ENCODE measurements around the gene TMEM91.

TMEM91 gene

GRCh38 chr19:41367848-41368301 is 8.5 kb upstream of the TMEM91 start:
- TF ChIP-seq, protein P1, sequence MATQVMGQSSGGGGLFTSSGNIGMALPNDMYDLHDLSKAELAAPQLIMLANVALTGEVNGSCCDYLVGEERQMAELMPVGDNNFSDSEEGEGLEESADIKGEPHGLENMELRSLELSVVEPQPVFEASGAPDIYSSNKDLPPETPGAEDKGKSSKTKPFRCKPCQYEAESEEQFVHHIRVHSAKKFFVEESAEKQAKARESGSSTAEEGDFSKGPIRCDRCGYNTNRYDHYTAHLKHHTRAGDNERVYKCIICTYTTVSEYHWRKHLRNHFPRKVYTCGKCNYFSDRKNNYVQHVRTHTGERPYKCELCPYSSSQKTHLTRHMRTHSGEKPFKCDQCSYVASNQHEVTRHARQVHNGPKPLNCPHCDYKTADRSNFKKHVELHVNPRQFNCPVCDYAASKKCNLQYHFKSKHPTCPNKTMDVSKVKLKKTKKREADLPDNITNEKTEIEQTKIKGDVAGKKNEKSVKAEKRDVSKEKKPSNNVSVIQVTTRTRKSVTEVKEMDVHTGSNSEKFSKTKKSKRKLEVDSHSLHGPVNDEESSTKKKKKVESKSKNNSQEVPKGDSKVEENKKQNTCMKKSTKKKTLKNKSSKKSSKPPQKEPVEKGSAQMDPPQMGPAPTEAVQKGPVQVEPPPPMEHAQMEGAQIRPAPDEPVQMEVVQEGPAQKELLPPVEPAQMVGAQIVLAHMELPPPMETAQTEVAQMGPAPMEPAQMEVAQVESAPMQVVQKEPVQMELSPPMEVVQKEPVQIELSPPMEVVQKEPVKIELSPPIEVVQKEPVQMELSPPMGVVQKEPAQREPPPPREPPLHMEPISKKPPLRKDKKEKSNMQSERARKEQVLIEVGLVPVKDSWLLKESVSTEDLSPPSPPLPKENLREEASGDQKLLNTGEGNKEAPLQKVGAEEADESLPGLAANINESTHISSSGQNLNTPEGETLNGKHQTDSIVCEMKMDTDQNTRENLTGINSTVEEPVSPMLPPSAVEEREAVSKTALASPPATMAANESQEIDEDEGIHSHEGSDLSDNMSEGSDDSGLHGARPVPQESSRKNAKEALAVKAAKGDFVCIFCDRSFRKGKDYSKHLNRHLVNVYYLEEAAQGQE (IDR thresholded peaks at IDR 0.05; ENCODE audit: insufficient read depth in 1 of 2, low read depth in 2 of 2, low read length in 2 of 2) = no peak
- TF ChIP-seq TAF1 (IDR thresholded peaks at IDR 0.05; ENCODE audit: borderline replicate concordance, insufficient read depth, low read length) (no peak), POLR2AphosphoS5 (IDR thresholded peaks at IDR 0.05; ENCODE audit: low read depth, low read length) (no peak), FOXP2 (optimal IDR thresholded peaks at IDR 0.05; ENCODE audit: borderline replicate concordance, extremely low read depth, extremely low read length, insufficient read depth) (no peak), SIN3A (IDR thresholded peaks at IDR 0.05; ENCODE audit: borderline replicate concordance, insufficient read depth, low read length) (no peak)

- TF ChIP-seq TAF1 (IDR thresholded peaks at IDR 0.05; ENCODE audit: borderline replicate concordance, insufficient read depth, low read length) (no peak), FOXP2 (optimal IDR thresholded peaks at IDR 0.05; ENCODE audit: borderline replicate concordance, extremely low read depth, extremely low read length, insufficient read depth) (no peak), POLR2AphosphoS5 (IDR thresholded peaks at IDR 0.05; ENCODE audit: low read depth, low read length) (no peak), SIN3A (IDR thresholded peaks at IDR 0.05; ENCODE audit: borderline replicate concordance, insufficient read depth, low read length) (no peak)
- TF ChIP-seq, protein P1 (IDR thresholded peaks at IDR 0.05; ENCODE audit: insufficient read depth in 1 of 2, low read depth in 2 of 2, low read length in 2 of 2) = no peak
Measured at GRCh38 chr19:41369769-41370168, 6.6 kb upstream of the TMEM91 start.

- TF ChIP-seq TAF1 (IDR thresholded peaks at IDR 0.05; ENCODE audit: borderline replicate concordance, insufficient read depth, low read length) (no peak), SIN3A (IDR thresholded peaks at IDR 0.05; ENCODE audit: borderline replicate concordance, insufficient read depth, low read length) (no peak), FOXP2 (optimal IDR thresholded peaks at IDR 0.05; ENCODE audit: borderline replicate concordance, extremely low read depth, extremely low read length, insufficient read depth) (no peak), POLR2AphosphoS5 (IDR thresholded peaks at IDR 0.05; ENCODE audit: low read depth, low read length) (no peak)
- TF ChIP-seq, protein P1 (IDR thresholded peaks at IDR 0.05; ENCODE audit: insufficient read depth in 1 of 2, low read depth in 2 of 2, low read length in 2 of 2) = no peak
Measured at GRCh38 chr19:41371541-41371940, 4.8 kb upstream of the TMEM91 start.

DNA sequence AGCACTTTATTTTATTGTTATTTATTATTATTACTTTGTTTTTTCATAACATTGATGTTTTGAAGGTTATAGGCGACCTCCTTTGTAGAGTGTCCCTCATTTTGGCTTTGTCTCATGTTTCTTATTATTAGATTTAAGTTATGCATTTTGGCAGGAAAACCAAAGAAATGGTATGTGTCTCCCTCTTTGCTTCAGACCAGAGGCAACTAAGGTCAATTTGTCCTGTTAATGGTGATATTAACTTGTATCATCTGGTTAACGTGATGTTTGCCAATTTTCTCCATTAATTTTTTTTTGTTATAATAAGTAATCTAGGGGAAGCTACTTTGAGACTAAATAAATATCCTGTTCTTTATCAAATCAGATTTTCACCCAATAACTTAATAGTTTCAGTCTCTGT is 3.8 kb upstream of the TMEM91 start:
- TF ChIP-seq TAF1 (IDR thresholded peaks at IDR 0.05; ENCODE audit: borderline replicate concordance, insufficient read depth, low read length) = no peak
- no peak for TF ChIP-seq SIN3A (IDR thresholded peaks at IDR 0.05; ENCODE audit: borderline replicate concordance, insufficient read depth, low read length)
- no peak for TF ChIP-seq POLR2AphosphoS5 (IDR thresholded peaks at IDR 0.05; ENCODE audit: low read depth, low read length)
- TF ChIP-seq, protein P1 (IDR thresholded peaks at IDR 0.05; ENCODE audit: insufficient read depth in 1 of 2, low read depth in 2 of 2, low read length in 2 of 2) = no peak
- TF ChIP-seq FOXP2 (optimal IDR thresholded peaks at IDR 0.05; ENCODE audit: borderline replicate concordance, extremely low read depth, extremely low read length, insufficient read depth) = no peak

DNA sequence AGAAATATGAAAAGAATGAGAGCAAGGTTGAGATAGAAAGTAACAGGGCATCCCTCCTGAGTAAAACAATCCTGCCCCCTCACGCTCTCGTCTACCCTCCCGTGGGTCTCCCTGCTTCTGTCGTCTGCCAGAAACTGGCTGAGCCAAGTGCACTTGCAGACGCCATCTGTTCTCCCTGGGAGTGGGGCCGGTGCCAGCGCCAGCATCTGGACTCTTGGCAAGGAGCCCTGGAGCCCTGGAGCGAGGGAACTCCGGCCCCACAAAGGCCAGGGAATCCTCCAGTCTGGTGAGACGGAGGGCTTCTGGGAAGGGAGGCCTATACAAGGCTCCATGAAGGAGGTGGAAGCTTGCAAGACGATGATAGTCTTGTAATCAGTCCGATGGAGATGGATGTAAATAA is 2.3 kb upstream of the TMEM91 start:
- TF ChIP-seq, protein P1 (IDR thresholded peaks at IDR 0.05; ENCODE audit: insufficient read depth in 1 of 2, low read depth in 2 of 2, low read length in 2 of 2) = no peak
- 0 out of 2 replicates have a peak, but pooled peaks have one; percentile 18 for TF ChIP-seq POLR2AphosphoS5 (IDR thresholded peaks at IDR 0.05; ENCODE audit: low read depth, low read length)
- no peak for TF ChIP-seq SIN3A (IDR thresholded peaks at IDR 0.05; ENCODE audit: borderline replicate concordance, insufficient read depth, low read length)
- peak; percentile 51 for TF ChIP-seq FOXP2 (optimal IDR thresholded peaks at IDR 0.05; ENCODE audit: borderline replicate concordance, extremely low read depth, extremely low read length, insufficient read depth)

Measured in PFSK-1 (cell line).